ENCODE results near the gene SIMC1. TPM values are rescaled to one million over a fixed set of nuclear protein-coding genes. Genes with fewer than 3 reads are reported as not detected.
"Not testable (repeated sequence)": the region's sequence is repeated elsewhere in the genome, so short reads cannot be mapped to it uniquely, and the experiment has no call there.

SIMC1 gene
- total RNA-seq, 3 donors from 2014 or later (not counting 1 experiment from before 2014, with no cell fraction given): 19.6 to 30.2 (median 27.8) TPM

DNA sequence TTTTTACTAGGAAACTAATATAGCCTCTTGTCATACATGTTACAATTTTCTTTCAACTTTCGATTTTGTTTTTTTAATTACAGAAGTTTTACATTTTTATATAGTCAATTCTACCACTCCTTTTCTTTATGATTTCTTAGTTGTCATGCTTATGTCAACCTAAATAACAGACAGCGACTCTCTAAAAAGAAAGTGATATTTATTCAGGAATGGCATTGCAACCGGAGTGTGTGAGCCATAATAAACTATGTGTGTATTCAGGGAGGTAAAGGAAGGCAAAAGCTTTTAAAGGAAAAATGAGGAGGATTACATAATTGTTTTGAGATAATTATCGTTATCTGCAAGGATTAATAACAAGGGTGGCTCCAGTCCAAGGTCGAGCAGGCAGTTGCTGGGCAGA lies 7.3 kb downstream of the SIMC1 start:
- 100% methylated on average over 2 of the region's 5 CpGs for WGBS (ENCODE audit: insufficient coverage)
- ATAC-seq; H3K27me3 Mint-ChIP-seq (ENCODE audit: low read depth in 2 of 2); H3K4me1 ChIP-seq (ENCODE audit: control insufficient read depth, insufficient read depth, low read length); intact Hi-C loops (cut with micrococcal nuclease); H3K9me3 Mint-ChIP-seq; H3K36me3 ChIP-seq (ENCODE audit: control insufficient read depth, insufficient read depth, low read length); DNase-seq; H3K9me3 ChIP-seq (ENCODE audit: control insufficient read depth, insufficient read depth, low read length); H3K27ac Mint-ChIP-seq; H3K4me3 Mint-ChIP-seq; H3K27me3 ChIP-seq (ENCODE audit: control insufficient read depth, insufficient read depth, low read length); H3K4me3 ChIP-seq (ENCODE audit: low read length); H3K27ac ChIP-seq (ENCODE audit: low read length); H3K36me3 Mint-ChIP-seq: not testable (repeated sequence)
- H3K4me1 Mint-ChIP-seq: peaks cover 9 to 16% of the 10 kb centered on the region in 2 donors

DNA sequence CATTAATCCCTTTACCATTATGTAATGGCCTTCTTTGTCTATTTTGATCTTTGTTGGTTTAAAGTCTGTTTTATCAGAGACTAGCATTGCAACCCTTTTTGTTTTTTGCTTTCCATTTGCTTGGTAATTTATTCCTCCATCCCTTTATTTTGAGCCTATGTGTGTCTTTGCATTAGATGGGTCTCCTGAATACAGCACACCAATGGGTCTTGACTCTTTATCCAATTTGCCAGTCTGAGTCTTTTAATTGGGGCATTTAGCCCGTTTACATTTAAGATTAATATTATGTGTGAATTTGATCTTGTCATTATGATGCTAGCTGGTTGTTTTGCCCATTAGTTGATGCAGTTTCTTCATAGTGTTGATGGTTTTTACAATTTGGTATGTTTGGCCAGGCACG lies 12.5 kb downstream of the SIMC1 start:
- 86% methylated on average over 1 of the region's 2 CpGs for WGBS (ENCODE audit: insufficient coverage)
- H3K27me3 ChIP-seq (ENCODE audit: control insufficient read depth, insufficient read depth, low read length); H3K4me1 ChIP-seq (ENCODE audit: control insufficient read depth, insufficient read depth, low read length); DNase-seq; H3K9me3 ChIP-seq (ENCODE audit: control insufficient read depth, insufficient read depth, low read length); H3K4me3 Mint-ChIP-seq; intact Hi-C loops (cut with micrococcal nuclease); ATAC-seq; H3K27me3 Mint-ChIP-seq (ENCODE audit: low read depth in 2 of 2); H3K4me3 ChIP-seq (ENCODE audit: low read length); H3K9me3 Mint-ChIP-seq; H3K27ac Mint-ChIP-seq; H3K36me3 Mint-ChIP-seq; H3K36me3 ChIP-seq (ENCODE audit: control insufficient read depth, insufficient read depth, low read length); H3K27ac ChIP-seq (ENCODE audit: low read length): not testable (repeated sequence)
- peaks cover 9 to 21% of the 10 kb centered on the region in 2 donors for H3K4me1 Mint-ChIP-seq

DNA sequence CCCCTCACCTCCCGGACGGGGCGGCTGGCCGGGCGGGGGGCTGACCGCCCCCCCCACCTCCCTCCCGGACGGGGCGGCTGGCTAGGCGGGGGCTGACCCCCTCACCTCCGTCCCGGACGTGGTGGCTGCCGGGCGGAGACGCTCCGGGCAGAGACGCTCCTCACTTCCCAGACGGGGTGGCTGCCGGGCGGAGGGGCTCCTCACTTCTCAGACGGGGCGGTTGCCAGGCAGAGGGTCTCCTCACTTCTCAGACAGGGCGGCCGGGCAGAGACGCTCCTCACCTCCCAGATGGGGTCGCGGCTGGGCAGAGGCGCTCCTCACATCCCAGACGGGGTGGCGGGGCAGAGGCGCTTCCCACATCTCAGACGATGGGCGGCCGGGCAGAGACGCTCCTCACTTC lies 13.9 kb downstream of the SIMC1 start:
- H3K9me3 ChIP-seq (ENCODE audit: control insufficient read depth, insufficient read depth, low read length); H3K27ac ChIP-seq (ENCODE audit: low read length); H3K27ac Mint-ChIP-seq; H3K9me3 Mint-ChIP-seq; H3K27me3 ChIP-seq (ENCODE audit: control insufficient read depth, insufficient read depth, low read length); H3K4me3 Mint-ChIP-seq; intact Hi-C loops (cut with micrococcal nuclease); ATAC-seq; H3K4me1 ChIP-seq (ENCODE audit: control insufficient read depth, insufficient read depth, low read length); H3K36me3 ChIP-seq (ENCODE audit: control insufficient read depth, insufficient read depth, low read length); H3K27me3 Mint-ChIP-seq (ENCODE audit: low read depth in 2 of 2); H3K36me3 Mint-ChIP-seq; H3K4me3 ChIP-seq (ENCODE audit: low read length); DNase-seq: not testable (repeated sequence)
- H3K4me1 Mint-ChIP-seq: peaks cover 9 to 21% of the 10 kb centered on the region in 2 donors
- 97% methylated on average over 21 of the region's 36 CpGs for WGBS (ENCODE audit: insufficient coverage)

DNA sequence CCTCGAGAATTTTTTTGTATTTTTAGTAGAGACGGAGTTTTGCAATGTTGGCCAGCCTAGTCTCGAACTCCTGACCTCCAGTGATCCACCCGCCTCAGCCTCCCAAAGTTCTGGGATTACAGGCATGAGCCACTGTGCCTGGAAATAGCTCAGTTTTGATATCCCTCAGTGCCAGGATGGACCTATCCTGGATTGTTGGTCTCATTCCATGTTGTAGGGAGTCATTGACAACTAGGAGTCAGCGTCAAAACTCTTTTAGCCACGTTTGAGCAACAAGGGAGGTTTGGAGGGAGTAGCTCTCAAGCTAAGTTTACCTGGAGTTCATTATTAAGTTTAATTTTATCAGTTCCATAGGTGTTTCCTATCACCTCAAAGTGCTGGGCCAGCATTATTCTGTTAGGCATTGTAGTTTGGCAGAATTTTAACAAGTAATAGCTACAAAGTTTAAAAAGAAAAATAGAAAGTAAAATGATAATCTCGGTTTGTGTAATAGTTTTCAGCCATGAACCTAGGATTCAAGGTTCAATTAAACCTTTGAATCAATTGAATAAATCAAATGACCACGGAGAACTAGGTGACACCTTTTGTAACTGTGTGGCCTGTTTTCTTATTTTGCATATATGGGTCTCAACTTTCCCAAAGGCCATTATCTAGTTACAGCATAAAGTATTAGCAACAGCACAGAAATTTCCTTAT lies 15.3 kb downstream of the SIMC1 start:
- H3K36me3 Mint-ChIP-seq; ATAC-seq; intact Hi-C loops (cut with micrococcal nuclease); H3K27ac Mint-ChIP-seq; H3K4me1 ChIP-seq (ENCODE audit: control insufficient read depth, insufficient read depth, low read length); H3K27me3 Mint-ChIP-seq (ENCODE audit: low read depth in 2 of 2); H3K9me3 Mint-ChIP-seq; H3K27ac ChIP-seq (ENCODE audit: low read length); DNase-seq; H3K9me3 ChIP-seq (ENCODE audit: control insufficient read depth, insufficient read depth, low read length); H3K27me3 ChIP-seq (ENCODE audit: control insufficient read depth, insufficient read depth, low read length); H3K4me3 ChIP-seq (ENCODE audit: low read length); H3K36me3 ChIP-seq (ENCODE audit: control insufficient read depth, insufficient read depth, low read length); H3K4me3 Mint-ChIP-seq: not testable (repeated sequence)
- WGBS (ENCODE audit: insufficient coverage): 98% methylated on average over 4 of the region's 8 CpGs
- H3K4me1 Mint-ChIP-seq: peaks cover under 1 to 14% of the 10 kb centered on the region in 2 donors

DNA sequence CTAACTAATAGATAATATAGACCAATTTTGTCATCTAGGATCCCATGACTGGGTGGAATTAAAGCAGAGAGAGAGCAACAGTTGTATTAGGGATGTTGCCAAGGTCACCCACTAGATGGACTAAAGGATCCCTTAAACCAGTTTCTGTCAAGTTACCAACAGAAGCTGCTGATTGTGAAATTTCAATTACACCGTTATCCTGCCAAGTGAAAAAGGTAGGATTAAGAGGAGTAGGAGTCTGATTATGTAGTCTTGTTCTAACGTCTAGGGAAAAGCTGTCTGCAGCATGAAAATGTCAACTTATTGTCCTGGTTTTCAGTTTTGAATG lies 15.8 kb downstream of the SIMC1 start:
- ATAC-seq; H3K27me3 ChIP-seq (ENCODE audit: control insufficient read depth, insufficient read depth, low read length); H3K36me3 ChIP-seq (ENCODE audit: control insufficient read depth, insufficient read depth, low read length); H3K4me3 ChIP-seq (ENCODE audit: low read length); H3K27me3 Mint-ChIP-seq (ENCODE audit: low read depth in 2 of 2); H3K9me3 ChIP-seq (ENCODE audit: control insufficient read depth, insufficient read depth, low read length); H3K9me3 Mint-ChIP-seq; H3K27ac Mint-ChIP-seq; H3K27ac ChIP-seq (ENCODE audit: low read length); H3K36me3 Mint-ChIP-seq; intact Hi-C loops (cut with micrococcal nuclease); H3K4me3 Mint-ChIP-seq; DNase-seq; H3K4me1 ChIP-seq (ENCODE audit: control insufficient read depth, insufficient read depth, low read length): not testable (repeated sequence)
- H3K4me1 Mint-ChIP-seq: peaks cover 0 to 10% of the 10 kb centered on the region in 2 donors
- WGBS (ENCODE audit: insufficient coverage): no CpG with 5 or more reads among the region's 2 CpGs

DNA sequence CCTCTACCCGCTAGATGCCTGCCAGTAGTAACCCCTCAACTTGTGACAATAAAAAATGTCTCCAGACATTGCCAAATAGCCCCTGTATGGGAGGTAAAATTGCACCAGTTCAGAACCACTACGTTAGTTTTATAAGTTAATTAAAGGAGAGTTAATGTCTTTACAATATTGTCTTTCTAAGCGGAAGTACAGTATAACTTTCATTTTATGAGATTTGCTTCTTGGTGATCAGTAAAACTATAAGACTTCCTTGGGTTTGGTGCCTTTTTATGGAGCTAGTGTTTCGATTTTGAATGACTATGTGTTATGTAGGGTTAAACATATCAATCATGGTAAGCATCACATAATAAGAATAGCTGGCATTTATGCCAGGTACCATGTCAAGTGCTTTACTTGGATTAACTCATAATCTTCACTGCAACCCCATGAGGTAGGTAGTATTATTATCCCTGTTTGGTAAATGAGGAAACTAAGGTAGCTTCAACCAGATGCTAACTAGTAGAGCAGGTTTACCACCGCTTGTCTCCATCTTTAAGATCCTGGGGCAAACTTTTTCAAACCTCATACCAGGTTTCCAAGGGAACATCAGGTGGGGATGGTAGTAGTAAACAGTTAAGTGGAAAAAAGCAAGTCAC lies 19.8 kb downstream of the SIMC1 start:
- ATAC-seq; H3K9me3 Mint-ChIP-seq; DNase-seq; H3K4me1 Mint-ChIP-seq; H3K36me3 ChIP-seq (ENCODE audit: control insufficient read depth, insufficient read depth, low read length); H3K27ac ChIP-seq (ENCODE audit: low read length); H3K9me3 ChIP-seq (ENCODE audit: control insufficient read depth, insufficient read depth, low read length); intact Hi-C loops (cut with micrococcal nuclease); H3K4me3 Mint-ChIP-seq; H3K27me3 ChIP-seq (ENCODE audit: control insufficient read depth, insufficient read depth, low read length); H3K27ac Mint-ChIP-seq; H3K4me3 ChIP-seq (ENCODE audit: low read length); H3K4me1 ChIP-seq (ENCODE audit: control insufficient read depth, insufficient read depth, low read length); H3K36me3 Mint-ChIP-seq; H3K27me3 Mint-ChIP-seq (ENCODE audit: low read depth in 2 of 2): not testable (repeated sequence)
- 100% methylated on average over 1 of the region's 5 CpGs for WGBS (ENCODE audit: insufficient coverage)

DNA sequence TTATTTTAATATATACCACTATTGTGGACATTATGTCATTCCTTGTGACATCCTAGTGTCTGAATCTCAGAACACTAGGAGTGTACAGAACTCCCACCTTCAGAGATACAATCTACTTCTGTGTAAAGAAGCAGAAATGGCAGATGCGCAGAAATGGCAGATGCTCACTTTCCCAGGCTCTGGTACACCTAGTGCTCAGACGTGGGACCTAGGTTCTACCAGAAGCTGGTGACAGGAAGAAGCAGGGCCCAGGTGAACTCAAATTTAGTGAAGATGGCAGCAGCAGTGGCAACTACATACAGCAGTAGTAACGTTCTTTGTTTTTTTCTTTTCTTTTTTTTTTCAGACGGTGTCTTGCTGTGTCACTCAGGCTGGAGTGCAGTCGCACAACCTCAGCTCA lies 22.5 kb downstream of the SIMC1 start:
- H3K4me1 ChIP-seq (ENCODE audit: control insufficient read depth, insufficient read depth, low read length); H3K36me3 ChIP-seq (ENCODE audit: control insufficient read depth, insufficient read depth, low read length); intact Hi-C loops (cut with micrococcal nuclease); H3K4me3 ChIP-seq (ENCODE audit: low read length); ATAC-seq; H3K4me1 Mint-ChIP-seq; H3K27me3 ChIP-seq (ENCODE audit: control insufficient read depth, insufficient read depth, low read length); H3K36me3 Mint-ChIP-seq; H3K9me3 ChIP-seq (ENCODE audit: control insufficient read depth, insufficient read depth, low read length); H3K27ac ChIP-seq (ENCODE audit: low read length); H3K27me3 Mint-ChIP-seq (ENCODE audit: low read depth in 2 of 2); DNase-seq; H3K27ac Mint-ChIP-seq; H3K4me3 Mint-ChIP-seq; H3K9me3 Mint-ChIP-seq: not testable (repeated sequence)
- 94% methylated on average over 3 of the region's 5 CpGs for WGBS (ENCODE audit: insufficient coverage)

DNA sequence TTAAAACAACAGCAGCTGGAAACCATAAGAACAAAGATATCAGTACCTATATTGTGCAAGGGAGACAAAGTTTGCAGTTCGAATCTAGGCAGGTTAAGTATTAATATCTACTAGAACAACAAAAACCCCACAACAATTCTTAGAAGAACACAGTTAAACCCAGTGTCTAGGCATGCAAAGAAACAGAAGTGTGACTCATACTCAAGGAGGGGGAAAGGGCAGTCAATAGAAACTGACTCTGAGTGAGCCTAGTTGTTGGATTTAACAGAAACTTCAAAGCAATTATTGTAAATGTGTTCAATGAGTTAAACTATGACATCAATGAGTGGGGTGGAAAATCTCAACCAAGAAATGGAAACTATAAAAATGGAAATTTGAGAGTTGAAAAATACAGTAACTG lies 28.2 kb downstream of the SIMC1 start:
- H3K27me3 ChIP-seq (ENCODE audit: control insufficient read depth, insufficient read depth, low read length); H3K36me3 ChIP-seq (ENCODE audit: control insufficient read depth, insufficient read depth, low read length); H3K27ac Mint-ChIP-seq; H3K4me1 Mint-ChIP-seq; ATAC-seq; DNase-seq; H3K4me3 Mint-ChIP-seq; H3K4me3 ChIP-seq (ENCODE audit: low read length); H3K9me3 Mint-ChIP-seq; H3K9me3 ChIP-seq (ENCODE audit: control insufficient read depth, insufficient read depth, low read length); H3K27ac ChIP-seq (ENCODE audit: low read length); H3K27me3 Mint-ChIP-seq (ENCODE audit: low read depth in 2 of 2); H3K4me1 ChIP-seq (ENCODE audit: control insufficient read depth, insufficient read depth, low read length); intact Hi-C loops (cut with micrococcal nuclease); H3K36me3 Mint-ChIP-seq: not testable (repeated sequence)
- no CpG with 5 or more reads among the region's 1 CpG for WGBS (ENCODE audit: insufficient coverage)

All from natural killer cell (primary cell).